CD4-positive, alpha-beta T cell treated with Interleukin-1 beta for 1 hour (primary cell): ENCODE results near the gene PCIF1.

ENCODE experiments used
- DNase-seq, 2 donors: peaks; one replicate each; pipeline ENCODE4 v3.0.0-alpha.2; 2020 to 2022

The PCIF1 gene

DNA sequence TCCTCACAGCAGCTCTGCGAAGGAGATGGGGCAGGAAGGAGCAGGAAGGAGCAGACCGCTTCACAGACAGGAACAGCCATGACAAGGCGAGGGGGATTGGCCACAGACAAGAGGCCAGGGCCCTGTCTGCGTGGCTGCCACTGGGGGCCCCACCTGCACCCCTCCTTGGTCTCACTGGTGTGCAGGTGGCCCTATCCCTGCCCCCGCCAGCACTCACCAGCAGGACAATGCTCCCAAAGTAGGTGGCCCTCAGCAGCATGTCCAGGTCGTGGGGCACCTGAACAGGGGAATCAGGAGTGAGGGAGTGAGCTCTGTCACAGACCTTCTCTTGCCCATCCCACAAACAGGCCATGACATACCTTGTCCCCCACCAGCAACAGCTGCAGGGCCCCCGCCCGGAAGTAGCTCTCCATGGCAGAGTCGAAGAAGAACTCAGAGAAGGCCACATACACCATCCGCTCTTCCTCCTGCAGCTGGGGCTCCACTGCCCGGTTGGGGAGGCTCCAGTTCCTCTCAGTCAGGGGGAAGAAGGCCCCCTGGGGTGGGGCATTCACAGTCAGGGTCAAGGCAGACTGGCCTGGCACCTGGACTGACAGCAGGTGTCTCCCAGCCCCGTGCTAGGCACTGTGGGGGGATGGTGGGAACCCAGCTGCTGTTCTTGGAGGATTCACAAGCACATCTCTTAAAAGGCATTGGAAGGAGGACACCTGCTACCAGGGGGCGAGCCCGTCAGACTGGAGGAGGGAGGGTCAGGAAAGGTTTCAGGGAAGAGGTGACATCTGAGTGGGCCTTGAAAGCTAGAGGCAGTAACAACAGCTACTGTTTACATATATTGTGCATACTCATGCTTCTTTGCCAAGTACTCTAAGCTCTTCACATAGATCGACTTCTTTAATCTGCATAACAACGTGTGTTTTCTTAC, 29.6 kb upstream of the PCIF1 start:
- DNase-seq, result no peak

DNA sequence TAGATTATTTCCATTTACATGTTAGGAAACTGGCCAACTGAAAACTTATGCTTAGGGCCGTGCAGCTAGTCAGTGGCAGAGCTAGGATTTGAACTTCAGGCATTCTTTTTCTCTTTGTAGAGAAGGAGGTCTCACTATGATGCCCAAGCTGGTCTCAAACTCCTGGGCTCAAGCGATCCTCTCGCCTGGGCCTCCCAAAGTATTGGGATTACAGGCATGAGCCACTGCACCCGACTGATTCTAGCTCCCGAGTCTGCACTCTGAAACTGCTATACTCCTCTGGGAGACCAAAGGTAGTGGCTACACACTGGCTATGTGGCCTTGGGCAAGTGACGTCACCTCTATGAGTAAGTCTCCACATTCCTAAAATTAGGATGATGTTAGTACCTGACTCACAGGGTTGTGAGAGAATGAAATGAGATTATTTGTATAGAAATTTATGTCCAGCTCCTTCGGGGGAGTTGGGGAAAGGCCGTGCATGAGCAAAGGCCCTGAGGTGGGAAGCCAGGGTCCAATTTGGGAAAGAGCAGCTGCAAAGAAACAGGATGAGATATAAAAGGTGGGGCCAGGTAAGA, 28.9 kb upstream of the PCIF1 start:
- DNase-seq, result no peak

DNA sequence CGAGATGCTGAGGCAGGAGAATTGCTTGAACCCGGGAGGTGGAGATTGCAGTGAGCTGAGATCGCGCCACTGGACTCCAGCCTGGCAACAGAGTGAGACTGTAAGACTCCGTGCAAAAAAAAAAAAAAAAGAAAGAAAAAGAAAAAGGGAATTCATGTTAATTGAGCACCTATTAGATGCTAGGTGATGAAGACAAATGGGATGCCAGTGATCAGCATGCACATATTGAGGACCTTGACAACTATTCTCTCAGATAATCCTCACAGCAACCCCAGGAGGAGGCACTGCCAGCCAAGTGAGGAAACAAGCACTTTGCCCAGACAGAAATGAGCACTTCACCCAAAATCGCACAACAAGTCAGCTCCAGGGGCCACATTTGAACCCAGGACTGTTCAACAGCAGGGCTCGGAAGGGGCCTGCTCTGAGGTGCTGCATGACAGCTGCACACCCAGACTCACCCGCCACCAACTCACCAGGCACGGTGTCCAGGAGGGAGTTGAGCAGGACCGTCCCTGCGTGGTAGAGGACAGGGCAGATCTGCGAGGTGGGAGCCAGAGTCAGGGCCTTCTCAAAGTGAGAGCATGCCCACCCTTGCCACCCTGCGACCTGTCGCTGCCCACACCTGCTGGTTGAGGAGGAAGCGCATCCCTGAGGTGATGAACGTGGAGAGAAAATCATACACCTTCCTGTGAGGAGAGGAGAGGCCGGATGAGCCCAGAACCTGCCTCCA, 27.1 kb upstream of the PCIF1 start:
- DNase-seq, result no peak

DNA sequence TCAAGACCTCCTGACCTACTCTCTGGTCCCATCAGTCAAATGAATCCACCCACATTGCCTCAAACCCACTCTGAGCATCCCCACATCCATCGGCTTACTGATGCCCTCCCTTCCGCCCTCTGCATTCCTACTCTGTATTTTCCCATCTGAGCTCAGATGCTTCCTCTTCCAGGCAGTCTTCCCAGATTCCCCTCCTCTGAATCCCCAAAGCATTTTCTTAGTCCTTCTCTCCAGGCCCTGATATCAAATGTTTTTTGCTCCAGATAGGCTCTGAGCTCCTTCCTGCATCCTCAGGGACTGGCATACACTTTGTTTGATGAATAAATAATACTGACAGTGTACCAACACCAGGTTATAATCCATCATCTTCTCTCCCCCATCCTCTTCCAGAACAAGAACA, 26.4 kb upstream of the PCIF1 start:
- no peak for DNase-seq

DNA sequence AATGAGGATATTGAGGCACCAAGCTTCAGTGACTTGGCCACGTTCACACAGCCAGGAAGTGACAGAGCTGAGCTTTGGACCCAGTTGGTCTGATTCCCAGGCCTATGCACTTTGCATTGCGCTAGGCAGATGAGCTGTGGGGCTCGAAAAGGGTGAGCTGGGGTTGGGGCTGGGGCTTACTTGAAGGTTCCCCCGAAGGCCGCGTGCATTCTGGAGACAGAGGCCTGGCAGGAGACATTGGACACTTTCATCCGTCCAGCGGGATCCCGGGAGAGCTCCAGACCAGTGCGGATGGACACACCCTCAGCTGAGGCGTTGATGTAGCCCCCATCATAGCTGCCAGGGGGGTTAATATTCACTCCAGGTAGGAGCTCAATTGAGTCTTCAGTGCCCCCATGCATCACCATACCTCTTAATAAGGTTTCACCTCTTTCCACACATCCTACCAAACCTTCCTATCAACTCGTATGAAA, 25.1 kb upstream of the PCIF1 start:
- no peak for DNase-seq

DNA sequence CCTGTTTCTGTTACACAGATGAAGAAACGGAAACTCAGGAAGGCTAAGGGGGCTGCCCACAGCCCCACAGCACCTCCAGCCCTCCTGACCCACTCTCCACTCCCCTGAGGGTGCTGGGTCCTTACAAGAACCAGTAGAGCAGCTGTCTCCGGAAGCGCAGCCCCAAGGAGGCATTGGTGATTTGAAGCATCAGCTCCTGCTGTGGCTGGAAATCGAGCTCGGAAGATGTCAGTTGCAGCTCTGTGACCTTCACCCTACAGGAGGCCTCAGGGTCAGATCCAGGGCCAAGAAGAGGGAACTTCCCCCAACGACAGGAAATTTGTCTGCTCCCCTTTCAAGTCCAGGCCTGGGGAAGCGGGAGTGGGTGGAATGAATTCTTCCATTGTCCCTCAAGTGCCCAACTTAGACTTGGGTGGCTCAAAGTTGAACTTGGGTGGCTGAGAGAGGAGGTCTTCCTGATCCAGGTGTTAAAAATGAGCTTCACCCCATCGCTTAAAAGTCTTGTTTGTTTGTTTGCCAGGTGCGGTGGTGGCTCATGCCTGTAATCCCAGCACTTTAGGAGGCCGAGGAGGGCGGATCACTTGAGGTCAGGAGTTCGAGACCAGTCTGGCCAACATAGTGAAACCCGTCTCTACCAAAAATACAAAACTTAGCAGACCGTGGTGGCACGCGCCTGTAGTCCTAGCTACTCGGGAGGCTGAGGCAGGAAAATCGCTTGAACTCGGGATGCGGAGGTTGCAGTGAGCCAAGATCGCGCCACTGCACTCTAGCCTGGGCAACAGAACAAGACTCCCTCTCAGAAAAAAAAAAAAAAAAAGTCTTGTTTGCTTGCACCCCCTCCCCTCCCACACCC, 24.4 kb upstream of the PCIF1 start:
- no peak for DNase-seq

DNA sequence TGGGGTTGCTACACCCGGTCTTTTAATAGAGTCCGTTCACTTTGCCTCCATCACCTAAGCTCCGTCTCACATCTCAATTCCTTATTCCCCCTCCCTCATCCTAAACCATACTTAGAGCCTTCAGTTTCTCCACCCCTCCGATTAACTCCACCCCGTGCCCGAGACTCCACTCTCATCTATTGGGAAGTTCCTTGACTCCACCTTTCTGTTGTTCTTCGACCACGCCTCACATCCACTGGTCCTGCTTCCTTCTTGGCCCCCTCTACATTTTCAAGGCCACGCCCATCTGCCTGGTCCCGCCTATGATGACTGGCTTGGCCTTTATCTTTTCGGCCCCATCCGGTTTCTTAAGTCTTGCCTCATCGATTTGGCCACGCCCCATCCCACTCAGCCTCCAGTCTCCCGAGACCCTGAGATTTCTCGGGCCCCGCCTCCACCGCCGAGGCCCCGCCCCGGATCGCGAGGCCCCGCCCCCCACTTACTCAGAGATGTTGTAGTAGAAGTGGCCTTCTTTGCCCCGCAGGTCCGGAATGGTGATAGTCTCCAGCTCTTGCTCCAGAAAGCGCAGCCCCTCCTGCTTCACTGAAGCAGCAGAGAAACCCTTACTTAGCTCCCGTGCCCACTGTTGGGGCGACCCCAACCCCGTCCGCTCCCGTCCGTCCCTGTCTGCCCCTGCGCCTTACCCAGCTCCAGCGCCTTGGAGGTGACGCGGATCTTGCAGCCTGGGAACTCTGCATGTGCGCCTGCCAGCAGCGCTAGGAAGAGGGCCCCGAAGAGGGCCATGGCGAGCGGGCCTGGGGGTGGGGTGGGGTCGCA, 23.6 kb upstream of the PCIF1 start:
- DNase-seq, result peak; percentile 92 to 95

DNA sequence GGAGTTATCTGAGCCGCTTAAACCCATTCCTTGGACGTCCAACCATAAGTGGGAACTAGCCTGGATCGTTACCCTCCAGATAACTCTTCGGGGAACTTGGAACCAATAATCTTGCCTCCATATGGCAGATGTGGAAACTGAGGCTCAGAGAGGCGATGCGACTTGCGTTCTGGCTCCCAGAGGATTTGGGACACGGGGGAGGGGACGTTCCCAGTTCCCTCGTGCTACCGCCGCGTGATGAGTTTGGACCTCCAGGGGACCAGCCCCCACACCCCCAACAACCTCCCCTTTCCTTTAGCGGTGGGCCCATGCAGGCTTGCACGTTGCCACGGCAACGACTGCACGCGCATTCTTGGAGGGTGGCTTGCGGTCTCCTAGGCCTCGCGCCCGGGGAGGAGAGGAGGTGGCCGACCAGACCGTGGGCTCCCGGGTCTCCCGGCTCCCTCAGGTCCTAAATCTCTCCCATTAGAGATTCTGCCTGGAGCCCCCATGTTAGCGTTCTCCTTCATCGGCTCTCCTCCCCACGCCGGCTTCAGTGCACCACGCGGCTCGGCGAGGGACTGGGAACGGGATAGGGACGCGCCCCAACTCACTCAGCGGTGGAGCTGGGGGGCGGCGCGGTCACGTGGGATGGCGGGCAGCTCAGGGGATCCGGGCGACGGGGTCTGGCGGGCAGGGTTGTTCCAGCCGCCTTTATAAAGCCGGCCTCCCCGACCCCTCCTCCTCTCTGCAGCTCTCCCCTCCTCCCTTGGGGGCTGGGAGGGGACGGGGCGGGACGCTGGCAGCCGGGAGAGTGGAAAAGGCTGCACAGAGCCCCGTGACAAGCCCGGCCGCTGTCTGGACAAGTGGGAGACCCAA, 22.8 kb upstream of the PCIF1 start, which contains the start of gene PLTP:
PLTP (minus strand) TSS at position 670 of the 858 bp plus-strand sequence. CDS start 703 bp downstream, outside the sequence.
- peak; percentile 43 to 47 for DNase-seq

DNA sequence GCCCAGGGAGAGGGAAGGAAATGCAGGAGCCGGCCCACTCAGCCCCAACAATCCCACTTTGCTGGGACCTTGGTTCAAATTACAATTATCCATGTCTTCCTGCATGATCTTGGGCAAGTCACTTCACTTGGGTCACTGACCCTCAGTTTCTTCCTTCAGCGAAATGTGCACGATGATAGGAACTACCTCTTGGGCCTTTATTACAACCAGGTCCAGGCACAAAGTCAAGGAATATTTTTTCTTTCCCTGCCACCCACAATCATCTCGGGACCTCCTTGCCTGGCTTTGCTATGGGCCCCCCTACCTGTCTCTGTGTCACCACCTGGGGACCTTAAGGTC, 22.2 kb upstream of the PCIF1 start:
- DNase-seq, result no peak

DNA sequence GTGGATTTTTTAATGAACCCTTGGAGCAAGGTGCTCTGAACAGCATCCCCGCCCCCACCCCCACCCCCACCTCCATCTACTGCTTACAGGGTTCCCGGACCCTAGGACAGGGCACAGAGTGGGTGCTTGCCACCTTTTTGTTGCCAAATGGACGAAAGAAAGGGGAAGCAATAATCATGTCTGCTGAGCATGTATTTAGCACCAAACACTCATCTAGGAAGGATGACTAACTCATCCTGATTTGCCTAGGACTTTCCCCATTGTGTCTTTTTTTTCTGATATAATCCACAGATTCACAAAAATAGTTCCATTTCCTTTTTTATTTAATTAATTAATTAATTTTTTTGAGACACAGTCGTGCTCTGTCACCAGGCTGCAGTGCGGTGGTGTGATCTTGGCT, 21.4 kb upstream of the PCIF1 start:
- DNase-seq, result no peak

DNA sequence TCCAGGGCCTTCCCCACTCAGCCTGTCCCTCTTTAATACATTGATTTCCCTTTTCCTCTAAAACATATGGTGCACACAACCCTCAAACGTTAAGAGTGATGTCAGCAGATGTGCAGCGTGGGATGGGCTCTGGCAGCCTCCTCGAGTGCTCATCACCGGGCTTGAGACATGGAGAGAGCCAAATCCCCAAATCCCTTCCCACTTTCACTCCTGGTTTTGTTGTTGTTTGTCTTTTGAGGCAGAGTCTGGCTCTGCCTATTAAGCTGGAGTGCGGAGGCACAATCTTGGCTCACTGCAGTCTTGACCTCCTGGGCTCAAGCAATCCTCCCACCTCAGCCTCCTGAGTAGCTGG, 16.7 kb upstream of the PCIF1 start:
- no peak for DNase-seq

DNA sequence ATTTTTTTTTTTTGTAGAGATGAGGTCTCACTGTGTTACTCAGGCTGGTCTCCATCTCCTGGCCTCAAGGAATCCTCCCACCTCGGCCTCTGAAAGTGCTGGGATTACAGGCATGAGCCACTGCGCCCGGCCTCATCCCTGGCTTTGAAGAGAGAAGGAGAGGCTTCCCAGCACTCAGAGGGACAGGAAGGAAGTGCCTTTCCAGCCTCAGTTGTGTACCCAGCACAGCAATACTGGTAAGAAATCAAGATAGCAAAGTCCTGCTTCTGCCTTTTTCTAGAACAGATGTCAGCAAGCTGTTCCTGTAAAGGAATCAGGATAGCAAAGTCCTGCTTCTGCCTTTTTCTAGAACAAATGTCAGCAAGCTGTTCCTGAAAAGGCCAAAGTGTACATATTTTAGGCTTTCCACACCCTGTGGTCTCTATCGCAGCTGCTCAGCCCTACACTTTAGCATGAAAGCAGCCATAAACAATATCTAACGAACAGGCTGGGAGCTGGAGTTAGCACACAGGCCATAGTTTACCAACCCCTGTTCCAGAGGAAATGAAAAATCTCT, 16.2 kb upstream of the PCIF1 start:
- no peak for DNase-seq

DNA sequence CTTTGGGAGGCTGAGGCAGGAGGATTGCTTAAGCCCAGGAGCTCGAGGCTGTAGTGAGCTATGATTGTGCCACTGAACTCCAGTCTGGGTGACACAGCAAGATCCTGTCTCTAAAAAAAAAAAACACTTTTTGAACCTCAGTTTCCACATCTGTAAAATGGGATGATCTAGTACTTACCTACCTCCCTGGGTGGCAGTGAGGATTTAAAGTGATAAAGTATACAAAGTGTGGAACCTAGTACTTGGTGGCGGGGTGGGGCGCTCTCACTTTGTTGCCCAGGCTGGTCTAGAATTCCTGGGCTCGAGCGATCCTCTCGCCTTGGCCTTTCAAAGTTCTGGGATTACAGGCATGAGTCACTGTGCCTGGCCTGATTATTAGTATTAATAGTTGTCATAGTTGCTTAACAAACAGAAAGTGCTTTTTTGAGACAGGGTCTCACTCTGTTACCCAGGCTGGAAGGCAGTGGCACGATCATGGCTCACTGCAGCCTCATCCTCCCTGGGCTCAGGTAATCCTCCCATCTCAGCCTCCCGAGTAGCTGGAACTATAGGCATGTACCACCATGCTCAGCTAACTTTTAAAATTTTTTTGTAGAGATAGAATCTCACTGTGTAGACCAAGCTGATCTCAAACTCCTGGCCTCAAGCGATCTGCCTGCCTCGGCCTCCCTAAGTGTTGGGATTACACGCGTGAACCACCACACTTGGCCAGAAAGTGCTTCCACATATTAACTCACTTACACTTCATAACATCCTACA, 15.5 kb upstream of the PCIF1 start:
- no peak for DNase-seq

DNA sequence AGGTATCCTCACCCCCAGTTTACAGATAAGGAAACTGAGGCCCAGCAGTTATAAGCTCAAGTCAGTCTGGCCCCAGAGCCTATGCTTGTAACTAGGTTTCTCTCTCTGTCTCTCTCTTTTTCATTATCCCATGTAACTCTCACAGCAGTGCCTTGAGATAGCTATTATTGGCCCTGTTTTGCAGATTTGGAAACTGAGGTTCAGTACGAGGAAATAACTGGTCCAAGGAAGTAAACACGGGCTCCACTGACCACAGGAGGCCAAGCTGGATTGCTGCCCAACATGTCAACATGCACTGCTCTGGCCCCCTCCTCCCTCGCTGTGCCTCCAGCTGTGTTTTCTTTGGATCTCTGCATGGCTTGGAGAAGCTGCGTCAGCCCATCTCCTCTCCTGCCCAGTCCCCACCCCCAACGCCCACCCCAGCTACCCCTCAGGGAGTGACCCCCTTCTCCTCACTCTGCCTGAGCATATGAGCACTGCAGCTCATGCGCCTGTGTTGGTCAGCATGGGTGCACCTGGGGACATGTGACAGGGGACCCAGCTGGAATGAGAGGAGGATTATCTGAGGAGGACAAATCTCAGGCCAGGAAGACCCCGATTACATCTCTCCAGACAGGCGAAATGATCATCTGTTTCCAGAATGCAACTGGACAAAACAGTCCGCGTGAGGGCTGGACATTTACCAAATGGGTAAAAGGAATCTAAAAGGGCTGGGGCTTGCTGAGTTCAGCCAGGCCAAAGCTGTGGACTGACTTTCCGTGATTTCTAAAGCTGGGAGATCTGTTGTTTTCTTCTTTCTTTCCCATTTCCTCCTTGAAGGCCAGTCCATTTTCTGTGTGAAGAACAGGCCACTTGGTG, 14.7 kb upstream of the PCIF1 start:
- DNase-seq, result no peak

DNA sequence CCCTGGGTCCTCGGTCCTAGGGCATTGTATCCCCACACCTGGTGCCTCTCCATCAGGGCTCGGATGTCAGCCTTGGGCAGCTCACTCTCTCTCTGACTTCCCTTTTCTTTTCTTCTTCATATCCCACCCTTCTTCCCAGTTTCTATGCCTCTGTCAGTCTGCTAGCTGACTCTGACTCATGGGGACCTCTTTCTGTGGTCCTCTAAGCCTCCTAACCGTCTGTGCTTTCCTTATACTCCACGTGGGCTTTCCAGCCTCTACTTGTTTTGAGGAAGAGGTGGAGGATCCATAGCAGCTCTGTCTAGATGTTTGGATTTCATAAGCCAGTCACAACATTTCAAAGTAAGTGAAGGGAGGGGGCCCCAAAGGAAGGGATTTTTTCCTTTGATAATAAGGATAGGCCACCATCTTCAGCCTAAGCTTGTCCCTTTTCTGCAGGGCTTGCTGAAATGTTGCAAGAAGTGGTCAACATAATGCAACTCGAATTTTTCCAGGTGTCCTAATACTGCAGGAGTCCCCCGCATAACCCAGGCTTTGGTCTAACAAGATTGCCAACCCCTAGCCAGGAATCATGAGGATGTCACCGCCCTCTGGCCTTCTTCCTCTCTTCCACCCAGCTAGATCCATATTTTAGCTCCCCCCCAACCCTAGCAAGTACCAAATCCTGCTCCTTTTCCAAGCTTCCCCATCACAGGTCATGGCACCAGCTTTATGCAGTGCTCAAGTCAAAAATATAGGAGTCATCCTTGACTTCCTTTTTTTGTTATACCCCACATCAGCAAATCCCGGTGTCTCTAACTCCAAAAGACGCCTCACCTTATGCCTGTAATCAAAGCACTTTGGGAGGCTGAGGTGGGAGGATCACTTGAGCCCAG, 13.8 kb upstream of the PCIF1 start:
- no peak for DNase-seq

DNA sequence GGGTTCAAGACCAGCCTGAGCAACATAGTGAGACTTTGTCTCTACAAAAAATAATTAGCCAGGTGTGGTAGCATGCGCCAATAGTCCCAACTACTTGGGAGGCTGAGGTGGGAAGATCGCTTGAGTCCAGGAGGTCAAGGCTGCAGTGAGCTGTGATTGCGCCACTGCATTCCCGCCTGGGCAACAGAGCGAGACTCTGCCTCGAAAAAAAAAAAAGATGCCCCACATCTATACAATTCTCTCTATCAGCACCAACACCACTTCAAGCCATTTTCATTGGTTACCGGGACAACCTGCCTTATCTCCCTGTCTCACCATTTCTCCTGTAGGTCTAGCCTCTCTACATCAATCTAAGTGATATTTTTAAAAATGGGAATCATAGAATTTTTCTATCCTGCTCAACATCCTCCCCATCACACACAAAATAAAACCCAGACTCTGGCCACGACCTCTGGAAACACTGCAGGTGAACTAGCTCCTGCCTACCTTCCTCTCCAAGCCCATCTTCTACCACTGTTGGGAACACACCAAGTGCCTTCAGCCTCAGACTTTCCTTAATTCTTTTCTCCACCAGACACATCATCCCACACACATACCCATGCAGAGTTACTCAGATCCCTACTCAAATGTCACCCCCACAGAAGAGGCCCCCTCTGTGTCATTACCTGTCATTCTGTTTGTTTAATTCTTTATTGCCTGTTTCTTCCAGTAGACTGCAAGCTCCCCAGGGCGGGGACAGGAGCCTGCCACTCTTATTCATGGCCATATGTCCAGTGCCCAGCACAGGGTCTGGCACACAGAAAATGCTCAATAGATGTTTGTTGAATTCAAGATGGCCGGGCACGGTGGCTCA, 12.9 kb upstream of the PCIF1 start:
- DNase-seq, result no peak
